Measurements from ENCODE around the gene TOR1B. TPM values are rescaled to one million over a fixed set of nuclear protein-coding genes. Genes with fewer than 3 reads are reported as not detected.

The TOR1B gene
- polyA plus RNA-seq, 1 donor from 2014 or later, result 52.2 TPM

- no peak overlapping the region for H3K4me2 ChIP-seq (ENCODE audit: low read length)
These were observed 35.8 kb downstream of the TOR1B start for GRCh38 chr9:129838707-129839259.

More at GRCh38 chr9:129838707-129839259, 35.8 kb downstream of the TOR1B start:
- no peaks in the 10 kb centered on the region for H3F3A ChIP-seq (ENCODE audit: insufficient read depth, low read length, poor library complexity, severe bottlenecking)
- no peak overlapping the region for H3K4me3 ChIP-seq (ENCODE audit: low read length)
- no peak overlapping the region for H2AFZ ChIP-seq (ENCODE audit: low read depth, low read length)
- H3K27me3 ChIP-seq (ENCODE audit: insufficient read depth, low read depth, low read length), result no peaks in the 10 kb centered on the region
- H3K79me2 ChIP-seq (replicated peaks; ENCODE audit: insufficient read depth, low read length), result peaks cover 31% of the 10 kb centered on the region
- no peaks in the 10 kb centered on the region for H3K9me2 ChIP-seq (ENCODE audit: insufficient read depth, low read length)
- H4K20me1 ChIP-seq (ENCODE audit: insufficient read depth), result no peaks in the 10 kb centered on the region
- H3K9me3 ChIP-seq (ENCODE audit: low read length), result no peaks in the 10 kb centered on the region
- H3K36me3 ChIP-seq (ENCODE audit: insufficient read depth, low read length), result no peaks in the 10 kb centered on the region
- no peak overlapping the region for H3K27ac ChIP-seq (ENCODE audit: low read length)
- H3K9ac ChIP-seq (ENCODE audit: low read length), result no peak overlapping the region
- TF ChIP-seq MXI1 (conservative IDR thresholded peaks at IDR 0.05; ENCODE audit: poor library complexity, severe bottlenecking) (no peak), POLR2AphosphoS5 (IDR thresholded peaks at IDR 0.05) (no peak), REST (IDR thresholded peaks at IDR 0.05; ENCODE audit: borderline replicate concordance) (no peak), CTCF (IDR thresholded peaks at IDR 0.05; ENCODE audit: poor library complexity, severe bottlenecking) (no peak), TAF1 (IDR thresholded peaks at IDR 0.05; ENCODE audit: low read depth) (no peak), EZH2 (IDR thresholded peaks at IDR 0.05; ENCODE audit: borderline replicate concordance, insufficient read depth, low read length, poor library complexity, severe bottlenecking) (no peak), SMC3 (conservative IDR thresholded peaks at IDR 0.05; ENCODE audit: poor library complexity) (no peak), EP300 (conservative IDR thresholded peaks at IDR 0.05; ENCODE audit: poor library complexity, severe bottlenecking) (no peak), RAD21 (conservative IDR thresholded peaks at IDR 0.05) (no peak)
